SK-N-SH (cell line): ENCODE data around the gene SPTLC1. TPM values are rescaled to one million over a fixed set of nuclear protein-coding genes. Genes with fewer than 3 reads are reported as not detected.

Experiments
- CTCF ChIA-PET: fragments of 300-600, 350-600 bp; formaldehyde crosslinking; extraction: SDS; loops from one replicate; lab custom pipeline; 2021; lab: Yijun Ruan, JAX
- POLR2A ChIA-PET: fragments of 350-600 bp; sonication (Branson Sonifier 250); formaldehyde crosslinking; extraction: SDS; loops from one replicate; lab custom pipeline; 2020; ENCODE audit warnings: antibody characterized with exemption, inconsistent platforms; lab: Yijun Ruan, JAX
- DNase-seq: peaks from one replicate; pipeline ENCODE4 v3.0.0; 2012
- H2AFZ ChIP-seq: fragments of 200-600 bp; sonication (generic); 2 replicates; pipeline ENCODE4 v1.8.1; 2016; ENCODE audit warnings: antibody characterized with exemption, mild to moderate bottlenecking, low read depth
- H3F3A ChIP-seq: fragments of 200-600 bp; sonication (generic); replicated peaks from 2 replicates; pipeline ENCODE3; 2016; ENCODE audit warnings: antibody characterized with exemption, mild to moderate bottlenecking; ENCODE audit not compliant: insufficient read depth
- H3K27ac ChIP-seq, 2 experiments: fragments of 200-500 bp in 1 of 2; fragments of 200-600 bp in 1 of 2; sonication (Bioruptor generic) in 1 of 2; sonication (generic), shearing (Covaris generic) in 1 of 2; 2 replicates each; pipeline versions ENCODE4 v1.5.1 to v1.6.1; 2014 to 2016; ENCODE audit warnings: low read depth in 2 of 2, inconsistent platforms in 1 of 2, low read length in 1 of 2, mild to moderate bottlenecking in 1 of 2, mixed read lengths in 1 of 2
- H3K27me3 ChIP-seq: fragments of 200-600 bp; sonication (generic), shearing (Covaris generic); 2 replicates; pipeline ENCODE4 v1.6.1; 2016; ENCODE audit warnings: mixed run types; ENCODE audit not compliant: insufficient read depth
- H3K36me3 ChIP-seq, 2 experiments: fragments of 200-500 bp in 1 of 2; fragments of 200-600 bp in 1 of 2; sonication (Bioruptor generic) in 1 of 2; sonication (generic) in 1 of 2; replicated peaks in 1 of 2; 2 replicates each; pipeline versions ENCODE3 to v1.5.1; 2014 to 2016; ENCODE audit warnings: low read length in 1 of 2, mild to moderate bottlenecking in 1 of 2; ENCODE audit not compliant: insufficient read depth in 2 of 2, control insufficient read depth in 1 of 2
- H3K4me1 ChIP-seq, 2 experiments: fragments of 200-500 bp in 1 of 2; fragments of 200-600 bp in 1 of 2; sonication (Bioruptor generic) in 1 of 2; sonication (generic), shearing (Covaris generic) in 1 of 2; 2 replicates each; pipeline versions ENCODE4 v1.5.1 to v1.6.1; 2014 to 2016; ENCODE audit warnings: low read depth in 1 of 2, low read length in 1 of 2, mixed run types in 1 of 2; ENCODE audit not compliant: insufficient read depth in 2 of 2, control insufficient read depth in 1 of 2
- H3K4me2 ChIP-seq: fragments of 200-600 bp; sonication (generic), shearing (Covaris generic); 2 replicates; pipeline ENCODE4 v1.6.1; 2017; ENCODE audit warnings: mixed run types
- H3K4me3 ChIP-seq, 2 experiments: fragments of 200-500 bp in 1 of 2; fragments of 200-600 bp in 1 of 2; sonication (Bioruptor generic) in 1 of 2; sonication (generic), shearing (Covaris generic) in 1 of 2; 2 replicates each; pipeline versions ENCODE4 v1.5.1 to v1.8.1; 2014 to 2016; ENCODE audit warnings: low read depth in 2 of 2, inconsistent platforms in 1 of 2, low read length in 1 of 2, mild to moderate bottlenecking in 1 of 2, mixed read lengths in 1 of 2, moderate library complexity in 1 of 2
- H3K79me2 ChIP-seq: fragments of 200-600 bp; sonication (generic); 2 replicates; pipeline ENCODE4 v1.8.1; 2017; ENCODE audit warnings: mild to moderate bottlenecking; ENCODE audit not compliant: insufficient read depth
- H3K9ac ChIP-seq: fragments of 200-600 bp; sonication (generic); 2 replicates; pipeline ENCODE4 v1.6.1; 2017; ENCODE audit warnings: mixed run types
- H3K9me2 ChIP-seq: fragments of 200-600 bp; sonication (generic); 2 replicates; pipeline ENCODE4 v1.6.1; 2017; ENCODE audit warnings: mixed run types
- H3K9me3 ChIP-seq: fragments of 200-600 bp; sonication (generic); 2 replicates; pipeline ENCODE4 v1.6.1; 2017; ENCODE audit warnings: mixed run types, mild to moderate bottlenecking, moderate library complexity
- H4K20me1 ChIP-seq: fragments of 200-600 bp; sonication (generic); 2 replicates; pipeline ENCODE4 v1.6.1; 2017; ENCODE audit warnings: mild to moderate bottlenecking, mixed run types; ENCODE audit not compliant: insufficient read depth
- FOSL2 ChIP-seq: IDR thresholded peaks from 2 replicates; pipeline ENCODE4 v1.4.0; 2012; ENCODE audit warnings: low read depth, mild to moderate bottlenecking, moderate library complexity, borderline replicate concordance
- FOXM1 ChIP-seq: IDR thresholded peaks from 2 replicates; pipeline ENCODE4 v1.4.0; 2012; ENCODE audit warnings: low read depth, mild to moderate bottlenecking
- GABPA ChIP-seq: IDR thresholded peaks from 2 replicates; pipeline ENCODE4 v1.4.0; 2012; ENCODE audit warnings: low read depth, mild to moderate bottlenecking
- GATA2 ChIP-seq: sonication (generic); formaldehyde crosslinking; IDR thresholded peaks from 2 replicates; pipeline ENCODE4 v1.5.0; 2020; ENCODE audit warnings: mild to moderate bottlenecking, missing genetic modification reagents
- MEF2A ChIP-seq: IDR thresholded peaks from 2 replicates; pipeline ENCODE4 v1.4.0; 2012; ENCODE audit warnings: low read depth, borderline replicate concordance
- MXI1 ChIP-seq: IDR thresholded peaks from 2 replicates; pipeline ENCODE4 v1.6.1; 2012; ENCODE audit warnings: mild to moderate bottlenecking, low read depth, low read length, improper control_type of control experiment
- NRF1 ChIP-seq: IDR thresholded peaks from 2 replicates; pipeline ENCODE4 v1.6.1; 2012; ENCODE audit warnings: low read depth, mild to moderate bottlenecking, low read length
- RAD21 ChIP-seq: IDR thresholded peaks from 2 replicates; pipeline ENCODE4 v1.6.1; 2012; ENCODE audit warnings: mild to moderate bottlenecking, low read length
- RCOR1 ChIP-seq: fragments of 150-350 bp; IDR thresholded peaks from 2 replicates; pipeline ENCODE4 v1.6.1; 2017; ENCODE audit warnings: antibody characterized with exemption, low read length
- SIN3A ChIP-seq: IDR thresholded peaks from 2 replicates; pipeline ENCODE4 v1.6.1; 2012; ENCODE audit warnings: low read depth, mild to moderate bottlenecking, low read length, moderate library complexity, borderline replicate concordance
- SMC3 ChIP-seq: IDR thresholded peaks from 2 replicates; pipeline ENCODE4 v1.6.1; 2012; ENCODE audit warnings: low read depth, low read length, improper control_type of control experiment
- YY1 ChIP-seq: IDR thresholded peaks from 2 replicates; pipeline ENCODE4 v1.4.0; 2012; ENCODE audit warnings: low read depth, mild to moderate bottlenecking
- WGBS: methylation state at CpG from one replicate; pipeline ENCODE4 v1.1.6; 2017; ENCODE audit warnings: low lambda C conversion rate; 5-methylcytosine and 5-hydroxymethylcytosine counted together
- polyA plus RNA-seq, 3 experiments: library from polyadenylated mRNA; depleted of rRNA; stranded (reverse); fragments of >200 nt; gene quantifications; 2 replicates each; pipeline ENCODE4 v1.2.3, GENCODE V29; 2012
- TF ChIP-seq, protein P1 (sequence below): IDR thresholded peaks from 2 replicates; pipeline ENCODE4 v1.4.0; 2012; ENCODE audit warnings: low read depth, borderline replicate concordance
- TF ChIP-seq, protein P2 (sequence below): fragments of 200-600 bp; sonication (generic); IDR thresholded peaks from 2 replicates; pipeline ENCODE4 v1.6.1; 2017; ENCODE audit warnings: antibody characterized with exemption, mild to moderate bottlenecking, moderate library complexity
- TF ChIP-seq, protein P3 (sequence below): IDR thresholded peaks from 2 replicates; pipeline ENCODE4; 2012
- TF ChIP-seq, protein P4 (sequence below): IDR thresholded peaks from 2 replicates; pipeline ENCODE4 v1.4.0; 2012; ENCODE audit warnings: low read depth

The SPTLC1 gene
- polyA plus RNA-seq, 1 of the 3 experiments (the other 2 are of a cell fraction), result 53.9 TPM

DNA sequence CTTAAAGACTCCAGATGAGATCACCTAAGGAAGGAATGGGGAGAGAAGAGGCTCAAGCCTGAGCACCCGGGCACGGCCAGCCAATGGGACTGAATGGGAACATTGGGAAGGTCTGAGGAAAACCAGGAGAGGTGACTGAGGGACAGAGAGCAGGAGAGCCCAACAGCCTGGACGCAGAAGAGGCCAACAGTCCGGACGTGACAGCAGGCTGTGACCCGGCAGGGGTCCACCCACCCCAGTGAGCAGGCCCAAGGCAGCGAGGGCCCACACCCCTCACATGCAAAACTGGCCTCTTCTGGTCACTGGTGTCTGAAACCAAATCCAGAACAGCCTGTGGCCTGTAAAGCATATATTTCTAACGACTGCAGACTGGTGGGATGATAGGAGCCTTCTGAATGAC is 7.6 kb upstream of the SPTLC1 start:
- no peak overlapping the region for H3K9ac ChIP-seq
- 51% methylated on average over 6 of the region's 8 CpGs for WGBS
- H3K9me3 ChIP-seq, result no peaks in the 10 kb centered on the region
- H3K36me3 ChIP-seq, result no peaks in the 10 kb centered on the region
- H3K4me2 ChIP-seq, result no peak overlapping the region
- no peaks in the 10 kb centered on the region for H3K4me1 ChIP-seq
- H2AFZ ChIP-seq, result no peak overlapping the region
- DNase-seq, result no peak
- no peak overlapping the region for H3K27ac ChIP-seq
- H3F3A ChIP-seq, result no peaks in the 10 kb centered on the region
- no peak overlapping the region for H3K4me3 ChIP-seq
- TF ChIP-seq, protein P1, sequence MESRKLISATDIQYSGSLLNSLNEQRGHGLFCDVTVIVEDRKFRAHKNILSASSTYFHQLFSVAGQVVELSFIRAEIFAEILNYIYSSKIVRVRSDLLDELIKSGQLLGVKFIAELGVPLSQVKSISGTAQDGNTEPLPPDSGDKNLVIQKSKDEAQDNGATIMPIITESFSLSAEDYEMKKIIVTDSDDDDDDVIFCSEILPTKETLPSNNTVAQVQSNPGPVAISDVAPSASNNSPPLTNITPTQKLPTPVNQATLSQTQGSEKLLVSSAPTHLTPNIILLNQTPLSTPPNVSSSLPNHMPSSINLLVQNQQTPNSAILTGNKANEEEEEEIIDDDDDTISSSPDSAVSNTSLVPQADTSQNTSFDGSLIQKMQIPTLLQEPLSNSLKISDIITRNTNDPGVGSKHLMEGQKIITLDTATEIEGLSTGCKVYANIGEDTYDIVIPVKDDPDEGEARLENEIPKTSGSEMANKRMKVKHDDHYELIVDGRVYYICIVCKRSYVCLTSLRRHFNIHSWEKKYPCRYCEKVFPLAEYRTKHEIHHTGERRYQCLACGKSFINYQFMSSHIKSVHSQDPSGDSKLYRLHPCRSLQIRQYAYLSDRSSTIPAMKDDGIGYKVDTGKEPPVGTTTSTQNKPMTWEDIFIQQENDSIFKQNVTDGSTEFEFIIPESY, result no peak
- TF ChIP-seq MEF2A, result no peak
- no peak for TF ChIP-seq MXI1
- TF ChIP-seq RCOR1, result no peak
- TF ChIP-seq YY1, result no peak
- TF ChIP-seq, protein P2, sequence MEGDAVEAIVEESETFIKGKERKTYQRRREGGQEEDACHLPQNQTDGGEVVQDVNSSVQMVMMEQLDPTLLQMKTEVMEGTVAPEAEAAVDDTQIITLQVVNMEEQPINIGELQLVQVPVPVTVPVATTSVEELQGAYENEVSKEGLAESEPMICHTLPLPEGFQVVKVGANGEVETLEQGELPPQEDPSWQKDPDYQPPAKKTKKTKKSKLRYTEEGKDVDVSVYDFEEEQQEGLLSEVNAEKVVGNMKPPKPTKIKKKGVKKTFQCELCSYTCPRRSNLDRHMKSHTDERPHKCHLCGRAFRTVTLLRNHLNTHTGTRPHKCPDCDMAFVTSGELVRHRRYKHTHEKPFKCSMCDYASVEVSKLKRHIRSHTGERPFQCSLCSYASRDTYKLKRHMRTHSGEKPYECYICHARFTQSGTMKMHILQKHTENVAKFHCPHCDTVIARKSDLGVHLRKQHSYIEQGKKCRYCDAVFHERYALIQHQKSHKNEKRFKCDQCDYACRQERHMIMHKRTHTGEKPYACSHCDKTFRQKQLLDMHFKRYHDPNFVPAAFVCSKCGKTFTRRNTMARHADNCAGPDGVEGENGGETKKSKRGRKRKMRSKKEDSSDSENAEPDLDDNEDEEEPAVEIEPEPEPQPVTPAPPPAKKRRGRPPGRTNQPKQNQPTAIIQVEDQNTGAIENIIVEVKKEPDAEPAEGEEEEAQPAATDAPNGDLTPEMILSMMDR, result no peak
- no peak for TF ChIP-seq NRF1
- TF ChIP-seq, protein P3, sequence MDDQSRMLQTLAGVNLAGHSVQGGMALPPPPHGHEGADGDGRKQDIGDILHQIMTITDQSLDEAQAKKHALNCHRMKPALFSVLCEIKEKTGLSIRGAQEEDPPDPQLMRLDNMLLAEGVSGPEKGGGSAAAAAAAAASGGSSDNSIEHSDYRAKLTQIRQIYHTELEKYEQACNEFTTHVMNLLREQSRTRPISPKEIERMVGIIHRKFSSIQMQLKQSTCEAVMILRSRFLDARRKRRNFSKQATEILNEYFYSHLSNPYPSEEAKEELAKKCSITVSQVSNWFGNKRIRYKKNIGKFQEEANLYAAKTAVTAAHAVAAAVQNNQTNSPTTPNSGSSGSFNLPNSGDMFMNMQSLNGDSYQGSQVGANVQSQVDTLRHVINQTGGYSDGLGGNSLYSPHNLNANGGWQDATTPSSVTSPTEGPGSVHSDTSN, result no peak
- TF ChIP-seq RAD21, result no peak
- no peak for TF ChIP-seq GATA2 (CRISPR knock-in tag)
- TF ChIP-seq FOSL2, result no peak
- no peak for TF ChIP-seq FOXM1
- TF ChIP-seq SIN3A, result no peak
- TF ChIP-seq, protein P4, sequence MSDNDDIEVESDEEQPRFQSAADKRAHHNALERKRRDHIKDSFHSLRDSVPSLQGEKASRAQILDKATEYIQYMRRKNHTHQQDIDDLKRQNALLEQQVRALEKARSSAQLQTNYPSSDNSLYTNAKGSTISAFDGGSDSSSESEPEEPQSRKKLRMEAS, result no peak
- no peak for TF ChIP-seq SMC3
- no peak for TF ChIP-seq GABPA
- ChIA-PET POLR2A (no interaction called here), CTCF (interaction anchor here (1.8 kb wide), 1 partner anchor 16 kb away, joined by 6 read pairs; no protein-coding TSS in a partner anchor)
- no peaks in the 10 kb centered on the region for H3K27me3 ChIP-seq
- H4K20me1 ChIP-seq, result no peaks in the 10 kb centered on the region
- H3K79me2 ChIP-seq, result no peaks in the 10 kb centered on the region
- no peaks in the 10 kb centered on the region for H3K9me2 ChIP-seq
